SK-N-SH treated with all-trans-retinoic acid at 6 μM for 48 hours (cell line): Measurements from ENCODE around the gene SLC4A7.

Source experiments
- ATAC-seq: fragments of 200-7000 bp; cut with Tn5 transposase; 3 replicates; pipeline ENCODE4 v1.9.1; 2020; ENCODE audit warnings: mild to moderate bottlenecking, moderate library complexity
- ARNTL ChIP-seq: fragments of 450-650 bp; formaldehyde crosslinking; IDR thresholded peaks from 2 replicates; pipeline ENCODE4 v1.5.0; 2020; ENCODE audit warnings: low read depth, mild to moderate bottlenecking, moderate library complexity, borderline replicate concordance
- BACH2 ChIP-seq: fragments of 250-450 bp; sonication (Bioruptor Pico); IDR thresholded peaks from 2 replicates; pipeline ENCODE4 v1.9.0; 2021; ENCODE audit warnings: mild to moderate bottlenecking, borderline replicate concordance
- CSDC2 ChIP-seq: fragments of 250-450 bp; sonication (Bioruptor Pico); IDR thresholded peaks from 2 replicates; pipeline ENCODE4 v1.5.0; 2020; ENCODE audit warnings: mild to moderate bottlenecking, moderate library complexity
- CSRNP3 ChIP-seq: fragments of 250-450 bp; sonication (Bioruptor Pico); IDR thresholded peaks from 2 replicates; pipeline ENCODE4 v1.5.1; 2021; ENCODE audit warnings: mild to moderate bottlenecking, moderate library complexity
- ESRRG ChIP-seq: fragments of 250-450 bp; sonication (Bioruptor Pico); IDR thresholded peaks from 2 replicates; pipeline ENCODE4 v1.6.1; 2021; ENCODE audit warnings: mild to moderate bottlenecking
- GLIS3 ChIP-seq: fragments of 250-450 bp; sonication (Bioruptor Pico); IDR thresholded peaks from 2 replicates; pipeline ENCODE4 v1.5.0; 2020; ENCODE audit warnings: mild to moderate bottlenecking, moderate library complexity
- ISL1 ChIP-seq: fragments of 250-450 bp; sonication (Bioruptor Pico); IDR thresholded peaks from 2 replicates; pipeline ENCODE4 v2.1.2; 2022; ENCODE audit warnings: mild to moderate bottlenecking, moderate library complexity
- OSR1 ChIP-seq: fragments of 250-450 bp; sonication (Bioruptor Pico); IDR thresholded peaks from 2 replicates; pipeline ENCODE4 v1.8.0; 2022; ENCODE audit warnings: moderate library complexity, mild to moderate bottlenecking, inconsistent platforms
- PATZ1 ChIP-seq: fragments of 250-450 bp; sonication (Bioruptor Pico); IDR thresholded peaks from 2 replicates; pipeline ENCODE4 v1.8.0; 2020; ENCODE audit warnings: mild to moderate bottlenecking, moderate library complexity, borderline replicate concordance
- PPARA ChIP-seq: fragments of 250-450 bp; sonication (Bioruptor Pico); IDR thresholded peaks from 2 replicates; pipeline ENCODE4 v1.5.0; 2020; ENCODE audit warnings: mild to moderate bottlenecking, borderline replicate concordance
- RARB ChIP-seq: fragments of 250-450 bp; sonication (Bioruptor Pico); IDR thresholded peaks from 2 replicates; pipeline ENCODE4 v1.8.0; 2021; ENCODE audit warnings: mild to moderate bottlenecking, moderate library complexity
- SNAI2 ChIP-seq: fragments of 250-450 bp; sonication (Bioruptor Pico); IDR thresholded peaks from 2 replicates; pipeline ENCODE4 v1.5.0; 2020; ENCODE audit warnings: mild to moderate bottlenecking, moderate library complexity
- TCF4 ChIP-seq: fragments of 250-450 bp; sonication (Bioruptor Pico); IDR thresholded peaks from 2 replicates; pipeline ENCODE4 v1.8.0; 2021; ENCODE audit warnings: mild to moderate bottlenecking, moderate library complexity, borderline replicate concordance
- TOX ChIP-seq: fragments of 250-450 bp; sonication (Bioruptor Pico); IDR thresholded peaks from 2 replicates; pipeline ENCODE4 v1.8.0; 2021; ENCODE audit warnings: mild to moderate bottlenecking, moderate library complexity, borderline replicate concordance
- TSHZ2 ChIP-seq: fragments of 250-450 bp; sonication (Bioruptor Pico); IDR thresholded peaks from 2 replicates; pipeline ENCODE4 v1.5.0; 2020; ENCODE audit warnings: mild to moderate bottlenecking, moderate library complexity
- ZC3H10 ChIP-seq: fragments of 250-450 bp; sonication (Bioruptor Pico); IDR thresholded peaks from 2 replicates; pipeline ENCODE4 v1.5.1; 2021; ENCODE audit warnings: mild to moderate bottlenecking, moderate library complexity
- ZFP3 ChIP-seq: fragments of 250-450 bp; sonication (Bioruptor Pico); IDR thresholded peaks from 2 replicates; pipeline ENCODE4 v1.5.0; 2020; ENCODE audit warnings: mild to moderate bottlenecking, moderate library complexity
- ZFP30 ChIP-seq: fragments of 450-650 bp; formaldehyde crosslinking; IDR thresholded peaks from 2 replicates; pipeline ENCODE4 v1.5.0; 2022; ENCODE audit warnings: mild to moderate bottlenecking, moderate library complexity
- ZNF565 ChIP-seq: fragments of 450-650 bp; formaldehyde crosslinking; conservative IDR thresholded peaks from 2 replicates; pipeline ENCODE4 v1.5.0; 2020; ENCODE audit warnings: low read depth, mild to moderate bottlenecking, moderate library complexity
- ZNF70 ChIP-seq: fragments of 450-650 bp; formaldehyde crosslinking; IDR thresholded peaks from 2 replicates; pipeline ENCODE4 v1.5.0; 2020; ENCODE audit warnings: mild to moderate bottlenecking, moderate library complexity
- ZNF8 ChIP-seq: fragments of 450-650 bp; formaldehyde crosslinking; IDR thresholded peaks from 2 replicates; pipeline ENCODE4 v1.5.0; 2020; ENCODE audit warnings: mild to moderate bottlenecking, moderate library complexity
- TF ChIP-seq, protein P1 (sequence below): fragments of 250-450 bp; sonication (Bioruptor Pico); IDR thresholded peaks from 2 replicates; pipeline ENCODE4 v1.5.1; 2020; ENCODE audit warnings: low read depth, mild to moderate bottlenecking, moderate library complexity

The SLC4A7 gene

DNA sequence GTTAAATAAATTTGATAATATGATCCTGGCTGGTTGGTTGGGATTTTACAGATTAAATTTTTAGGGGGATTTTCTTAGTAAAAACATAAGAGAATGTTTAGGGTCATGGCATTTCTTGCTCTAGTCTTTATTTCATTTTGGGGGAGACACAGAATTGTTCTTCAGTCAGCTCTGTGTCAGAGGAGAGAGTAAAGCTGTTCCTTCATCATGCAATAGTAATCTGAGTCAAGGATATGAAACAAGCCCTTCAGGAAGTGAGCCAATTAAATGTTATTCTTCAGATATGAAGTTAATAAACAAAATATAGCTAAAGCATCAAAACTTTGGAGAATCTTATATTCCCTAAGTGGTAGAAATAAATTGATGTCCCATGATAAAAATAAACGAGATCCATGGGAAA, 22.9 kb upstream of the SLC4A7 start:
- TF ChIP-seq CSDC2 (CRISPR knock-in tag) (no peak), RARB (no peak), TCF4 (no peak), ZC3H10 (CRISPR knock-in tag) (no peak), ESRRG (CRISPR knock-in tag) (no peak), ARNTL (CRISPR knock-in tag) (no peak), ZNF565 (CRISPR knock-in tag) (no peak), OSR1 (CRISPR knock-in tag) (no peak), ZNF8 (CRISPR knock-in tag) (no peak), TSHZ2 (CRISPR knock-in tag) (no peak), ZFP3 (no peak), PATZ1 (CRISPR knock-in tag) (no peak), ZNF70 (CRISPR knock-in tag) (no peak), ZFP30 (CRISPR knock-in tag) (no peak), BACH2 (CRISPR knock-in tag) (no peak), GLIS3 (CRISPR knock-in tag) (no peak)
- TF ChIP-seq, protein P1, sequence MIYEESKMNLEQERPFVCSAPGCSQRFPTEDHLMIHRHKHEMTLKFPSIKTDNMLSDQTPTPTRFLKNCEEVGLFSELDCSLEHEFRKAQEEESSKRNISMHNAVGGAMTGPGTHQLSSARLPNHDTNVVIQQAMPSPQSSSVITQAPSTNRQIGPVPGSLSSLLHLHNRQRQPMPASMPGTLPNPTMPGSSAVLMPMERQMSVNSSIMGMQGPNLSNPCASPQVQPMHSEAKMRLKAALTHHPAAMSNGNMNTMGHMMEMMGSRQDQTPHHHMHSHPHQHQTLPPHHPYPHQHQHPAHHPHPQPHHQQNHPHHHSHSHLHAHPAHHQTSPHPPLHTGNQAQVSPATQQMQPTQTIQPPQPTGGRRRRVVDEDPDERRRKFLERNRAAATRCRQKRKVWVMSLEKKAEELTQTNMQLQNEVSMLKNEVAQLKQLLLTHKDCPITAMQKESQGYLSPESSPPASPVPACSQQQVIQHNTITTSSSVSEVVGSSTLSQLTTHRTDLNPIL (CRISPR knock-in tag) = no peak
- no peak for ATAC-seq

GRCh38 chr3:27504749-27505148, 20.6 kb upstream of the SLC4A7 start:
- ATAC-seq = peak; percentile 14; the same call in 1 of the 3 replicates
- TF ChIP-seq, protein P1 (CRISPR knock-in tag) = no peak
- TF ChIP-seq ARNTL (CRISPR knock-in tag) = no peak
- no peak for TF ChIP-seq TOX (CRISPR knock-in tag)
- no peak for TF ChIP-seq ISL1 (CRISPR knock-in tag)
- TF ChIP-seq BACH2 (CRISPR knock-in tag) = no peak
- TF ChIP-seq CSRNP3 = no peak
- TF ChIP-seq PPARA (CRISPR knock-in tag) = no peak
- no peak for TF ChIP-seq ZNF8 (CRISPR knock-in tag)
- TF ChIP-seq PATZ1 (CRISPR knock-in tag) = no peak
- no peak for TF ChIP-seq OSR1 (CRISPR knock-in tag)
- no peak for TF ChIP-seq RARB
- TF ChIP-seq ZNF565 (CRISPR knock-in tag) = no peak
- TF ChIP-seq GLIS3 (CRISPR knock-in tag) = no peak
- no peak for TF ChIP-seq SNAI2 (CRISPR knock-in tag)
- no peak for TF ChIP-seq ESRRG (CRISPR knock-in tag)
- no peak for TF ChIP-seq CSDC2 (CRISPR knock-in tag)
- no peak for TF ChIP-seq ZFP30 (CRISPR knock-in tag)
